DOHH2 (cell line): ENCODE measurements around the gene MRPS26.
"Not testable (repeated sequence)": the region's sequence is repeated elsewhere in the genome, so short reads cannot be mapped to it uniquely, and the experiment has no call there.

Experiments used
- H3F3A ChIP-seq: fragments of 200-600 bp; sonication (generic), shearing (Covaris generic); 2 replicates; pipeline ENCODE4 v1.6.0; 2016; ENCODE audit warnings: antibody characterized with exemption, mild to moderate bottlenecking; ENCODE audit not compliant: control insufficient read depth, insufficient read depth
- H3K27ac ChIP-seq: fragments of 200-600 bp; sonication (generic); 2 replicates; pipeline ENCODE4 v1.5.1; 2014; ENCODE audit warnings: low read depth, mild to moderate bottlenecking, low read length, moderate library complexity
- H3K27me3 ChIP-seq: fragments of 200-600 bp; sonication (generic); 2 replicates; pipeline ENCODE4 v1.6.1; 2014; ENCODE audit warnings: mild to moderate bottlenecking, low read length, mixed read lengths; ENCODE audit not compliant: control insufficient read depth
- H3K36me3 ChIP-seq: fragments of 200-600 bp; sonication (generic); 2 replicates; pipeline ENCODE4 v1.6.1; 2014; ENCODE audit warnings: mild to moderate bottlenecking, low read length, moderate library complexity, mixed read lengths; ENCODE audit not compliant: control insufficient read depth
- H3K4me1 ChIP-seq: fragments of 200-600 bp; sonication (generic); 2 replicates; pipeline ENCODE4 v1.6.1; 2014; ENCODE audit warnings: mild to moderate bottlenecking, low read length, mixed read lengths; ENCODE audit not compliant: control insufficient read depth
- H3K4me2 ChIP-seq: fragments of 200-600 bp; sonication (generic); 2 replicates; pipeline ENCODE4 v1.6.0; 2014; ENCODE audit warnings: mild to moderate bottlenecking, low read length, moderate library complexity
- H3K4me3 ChIP-seq: fragments of 200-600 bp; sonication (generic); 2 replicates; pipeline ENCODE4 v1.5.1; 2014; ENCODE audit warnings: mild to moderate bottlenecking, low read length, mixed read lengths
- H3K79me2 ChIP-seq: fragments of 200-600 bp; sonication (generic); 2 replicates; pipeline ENCODE4 v1.6.1; 2014; ENCODE audit warnings: mild to moderate bottlenecking, low read length, mixed read lengths; ENCODE audit not compliant: control insufficient read depth
- H3K9me2 ChIP-seq: fragments of 200-600 bp; sonication (generic); replicated peaks from 2 replicates; pipeline ENCODE4 v1.6.1; 2014; ENCODE audit warnings: mild to moderate bottlenecking, low read length, mixed read lengths; ENCODE audit not compliant: control insufficient read depth
- H3K9me3 ChIP-seq: fragments of 200-600 bp; sonication (generic); 2 replicates; pipeline ENCODE4 v1.6.1; 2014; ENCODE audit warnings: antibody characterized with exemption, low read length, mixed read lengths; ENCODE audit not compliant: control insufficient read depth, insufficient read depth
- H4K20me1 ChIP-seq: fragments of 200-600 bp; sonication (generic); 2 replicates; pipeline ENCODE4 v1.6.0; 2014; ENCODE audit warnings: low read depth, mild to moderate bottlenecking, antibody characterized with exemption, low read length, moderate library complexity; ENCODE audit not compliant: control insufficient read depth, insufficient read depth
- CTCF ChIP-seq: fragments of 200-600 bp; sonication (generic); IDR thresholded peaks from one replicate; pipeline ENCODE4 v1.5.1; 2014; ENCODE audit warnings: antibody characterized with exemption, mild to moderate bottlenecking, low read depth, low read length; ENCODE audit not compliant: poor library complexity, severe bottlenecking
- EZH2phosphoT487 ChIP-seq: fragments of 200-600 bp; sonication (generic); IDR thresholded peaks from 2 replicates; pipeline ENCODE4 v1.6.1; 2017; ENCODE audit warnings: borderline replicate concordance, mild to moderate bottlenecking, antibody characterized with exemption, low read length, moderate library complexity, mixed read lengths

The MRPS26 gene

DNA sequence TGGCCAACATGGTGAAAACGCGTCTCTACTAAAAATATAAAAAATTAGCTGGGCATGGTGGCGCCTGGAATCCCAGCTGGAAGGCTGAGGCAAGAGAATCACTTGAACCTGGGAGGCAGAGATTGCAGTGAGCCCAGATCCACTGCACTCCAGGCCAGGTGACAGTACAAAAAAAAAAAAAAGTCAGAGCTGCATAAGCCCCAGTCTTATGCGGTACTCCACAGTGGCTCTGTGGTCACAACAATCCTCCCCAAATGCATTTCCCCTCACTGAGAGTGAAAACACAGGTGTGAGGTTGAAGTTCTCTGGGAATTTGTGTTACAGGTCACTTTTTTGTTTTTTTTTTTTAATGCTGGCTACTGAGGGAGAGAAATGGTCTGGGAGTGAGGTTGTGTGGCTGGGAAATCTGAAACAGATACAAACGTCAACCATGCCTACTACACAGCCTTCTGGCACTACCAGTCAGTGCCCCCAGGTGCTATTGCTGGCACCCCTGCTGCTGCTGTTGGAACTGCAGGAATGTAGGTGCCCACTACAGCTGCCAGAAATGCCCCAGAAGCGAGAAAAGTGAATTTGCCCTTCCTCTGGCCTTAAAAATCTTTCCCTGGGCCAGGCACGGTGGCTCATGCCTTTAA is 5.7 kb downstream of the MRPS26 start:
- Histone ChIP-seq H3K4me2 (no peak overlapping the region), H3K79me2 (peaks cover 18% of the 10 kb centered on the region), H3K9me3 (no peaks in the 10 kb centered on the region), H3F3A (peaks cover 6% of the 10 kb centered on the region; the same call in 1 of the 2 replicates), H3K4me3 (no peak overlapping the region), H3K4me1 (peaks cover 10% of the 10 kb centered on the region; the same call in 1 of the 2 replicates), H3K9me2 (no peaks in the 10 kb centered on the region), H3K36me3 (peaks cover 33% of the 10 kb centered on the region), H4K20me1 (no peaks in the 10 kb centered on the region), H3K27ac (no peak overlapping the region), H3K27me3 (no peaks in the 10 kb centered on the region)
- no peak for TF ChIP-seq EZH2phosphoT487
- TF ChIP-seq CTCF = no peak

GRCh38 chr20:3059489-3059888 is 13.6 kb downstream of the MRPS26 start:
- Histone ChIP-seq H3K27me3 (peaks cover 2% of the 10 kb centered on the region; the same call in 1 of the 2 replicates), H3F3A (no peaks in the 10 kb centered on the region), H3K9me3 (no peaks in the 10 kb centered on the region), H3K4me2 (no peak overlapping the region), H3K4me1 (no peaks in the 10 kb centered on the region), H3K79me2 (no peaks in the 10 kb centered on the region), H3K4me3 (no peak overlapping the region), H3K27ac (no peak overlapping the region), H3K9me2 (no peaks in the 10 kb centered on the region), H4K20me1 (no peaks in the 10 kb centered on the region), H3K36me3 (no peaks in the 10 kb centered on the region)
- TF ChIP-seq EZH2phosphoT487 (no peak), CTCF (no peak)

DNA sequence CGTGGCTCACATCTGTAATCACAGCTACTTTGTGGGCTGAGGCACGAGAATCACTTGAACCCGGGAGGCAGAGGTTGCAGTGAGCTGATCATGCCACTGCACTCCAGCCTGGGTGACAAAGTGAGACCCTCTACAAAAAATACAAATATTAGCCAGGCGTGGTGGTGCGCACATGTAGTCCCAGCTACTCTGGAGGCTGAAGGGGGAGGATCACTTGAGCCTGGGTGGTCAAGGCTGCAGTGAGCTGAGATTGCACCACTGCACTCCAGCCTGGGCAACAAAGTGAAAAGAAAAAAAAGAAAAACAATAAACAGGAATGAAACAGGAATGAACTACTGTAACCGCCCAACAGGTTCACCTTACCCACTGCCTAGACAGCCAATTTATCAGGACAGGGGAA is 18.3 kb downstream of the MRPS26 start:
- peaks cover 14% of the 10 kb centered on the region for H3K27me3 ChIP-seq
- not testable (repeated sequence) for H3K27ac ChIP-seq, H4K20me1 ChIP-seq, H3K4me1 ChIP-seq, H3F3A ChIP-seq, H3K9me3 ChIP-seq, H3K36me3 ChIP-seq, H3K79me2 ChIP-seq, H3K4me2 ChIP-seq, H3K4me3 ChIP-seq, H3K9me2 ChIP-seq

DNA sequence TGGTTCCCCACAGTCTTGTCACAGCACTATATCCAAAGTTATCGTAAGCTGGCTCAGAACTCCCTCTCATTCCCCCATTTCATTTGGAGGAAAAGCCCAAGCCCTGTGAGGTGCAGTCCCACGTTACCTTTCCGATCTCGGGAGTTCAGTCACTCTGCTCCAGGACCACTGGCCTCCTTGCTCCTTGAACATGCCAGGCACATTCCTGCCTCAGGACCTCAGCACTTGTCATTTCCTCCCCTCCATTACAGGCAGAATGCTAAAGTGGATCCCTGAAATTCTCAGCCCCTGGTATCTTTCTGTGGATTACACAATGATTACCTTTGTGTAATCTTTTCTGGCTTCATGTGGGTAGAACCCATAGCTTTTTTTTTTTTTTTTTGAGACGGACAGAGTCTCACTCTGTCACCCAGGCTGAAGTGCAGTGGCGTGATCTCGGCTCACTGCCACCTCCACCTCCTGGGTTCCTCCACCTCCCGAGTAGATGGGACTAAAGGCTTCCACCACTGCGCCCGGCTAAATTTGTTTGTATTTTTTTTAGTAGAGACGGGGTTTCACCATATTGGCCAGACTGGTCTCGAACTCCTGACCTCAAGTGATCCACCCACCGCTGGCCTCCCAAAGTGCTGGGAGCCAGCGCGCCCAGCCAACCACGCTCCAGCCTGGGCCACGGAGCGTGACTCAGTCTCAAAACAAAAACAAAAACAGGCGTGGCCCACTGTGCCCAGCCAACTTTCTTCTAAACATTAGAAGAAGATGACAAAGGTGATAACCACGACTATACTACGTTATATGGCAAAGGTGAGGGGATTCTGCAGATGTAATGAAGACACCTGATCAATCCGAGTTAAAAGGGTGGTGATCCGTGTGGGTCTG is 21.5 kb downstream of the MRPS26 start:
- TF ChIP-seq CTCF (no peak), EZH2phosphoT487 (no peak)
- Histone ChIP-seq H3F3A (no peaks in the 10 kb centered on the region), H3K9me3 (no peaks in the 10 kb centered on the region), H3K9me2 (no peaks in the 10 kb centered on the region), H3K27ac (no peak overlapping the region), H4K20me1 (no peaks in the 10 kb centered on the region), H3K79me2 (no peaks in the 10 kb centered on the region), H3K4me1 (peaks cover 6% of the 10 kb centered on the region; the same call in 1 of the 2 replicates), H3K4me2 (0 out of 2 replicates have a peak overlapping the region, but pooled peaks have one; percentile 4), H3K36me3 (no peaks in the 10 kb centered on the region), H3K27me3 (peaks cover 14% of the 10 kb centered on the region), H3K4me3 (no peak overlapping the region)
